Coronary artery (tissue), 2 donors: ENCODE measurements around the gene FSCN2.

Experiments
- DNase-seq: peaks from one replicate; pipeline ENCODE4 v3.0.0-alpha.2; 2017; ENCODE audit warnings: low spot score
- H3K27ac ChIP-seq, 2 donors: fragments of 200-600 bp; sonication (generic); one replicate each; pipeline ENCODE4 v1.5.1; 2016 to 2019
- H3K4me3 ChIP-seq: fragments of 200-600 bp; sonication (generic); 2 replicates; pipeline ENCODE4 v1.5.1; 2016; ENCODE audit warnings: mild to moderate bottlenecking, moderate library complexity
- CTCF ChIP-seq: fragments of 200-600 bp; sonication (generic); IDR thresholded peaks from one replicate; pipeline ENCODE4 v1.5.1; 2019; ENCODE audit warnings: antibody characterized with exemption

The FSCN2 gene

DNA sequence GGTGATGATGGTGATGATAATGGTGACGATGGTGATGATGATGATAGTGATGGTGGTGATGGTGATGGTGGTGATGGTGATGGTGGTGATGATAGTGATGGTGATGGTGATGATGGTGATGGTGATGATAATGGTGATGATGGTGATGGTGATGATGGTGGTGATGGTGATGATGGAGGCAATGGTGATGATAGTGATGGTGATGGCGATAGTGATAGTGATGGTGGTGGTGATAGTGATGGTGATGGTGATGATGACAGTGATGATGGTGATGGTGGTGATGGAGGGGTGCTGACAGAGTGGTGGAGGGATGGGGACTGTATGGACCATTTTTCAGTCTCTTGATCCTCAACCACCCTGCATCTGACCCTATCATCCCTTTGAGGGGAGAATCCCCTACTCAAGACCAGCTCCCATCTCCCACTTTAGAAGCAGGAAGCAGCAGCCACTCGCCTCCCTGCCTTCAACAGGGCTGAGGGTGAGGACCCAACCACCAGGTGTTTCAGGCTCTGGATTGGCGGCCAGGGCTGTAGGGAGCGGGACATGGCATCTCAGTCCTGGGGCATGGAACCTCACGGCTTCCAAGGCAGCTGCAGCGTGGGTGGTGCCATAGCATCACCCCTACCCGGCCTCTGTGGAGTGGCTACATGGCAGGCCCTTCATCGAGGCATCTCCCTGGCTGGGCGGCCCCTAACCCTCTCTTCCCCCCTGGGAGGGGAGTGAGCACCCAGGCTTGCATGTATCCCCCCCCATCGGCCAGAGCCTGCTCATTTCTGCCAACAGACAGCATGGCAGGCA lies 4.5 kb downstream of the FSCN2 start:
- no peak overlapping the region for H3K27ac ChIP-seq
- no peak for DNase-seq
- TF ChIP-seq CTCF, result no peak
- no peak overlapping the region for H3K4me3 ChIP-seq

- H3K27ac ChIP-seq, result peak overlapping the region in 1 of 2 donors; percentile 32
- H3K4me3 ChIP-seq, result no peak overlapping the region
- TF ChIP-seq CTCF, result no peak
- DNase-seq, result no peak
Measured at GRCh38 chr17:81533339-81534141, 5.4 kb downstream of the FSCN2 start.

GRCh38 chr17:81534157-81535006 lies 6.2 kb downstream of the FSCN2 start:
- H3K27ac ChIP-seq, result peak overlapping the region in 1 of 2 donors; percentile 32
- no peak overlapping the region for H3K4me3 ChIP-seq
- DNase-seq, result no peak
- no peak for TF ChIP-seq CTCF

- no peak overlapping the region for H3K27ac ChIP-seq
- no peak for TF ChIP-seq CTCF
- no peak overlapping the region for H3K4me3 ChIP-seq
- no peak for DNase-seq
Measured at GRCh38 chr17:81535007-81535328, 6.8 kb downstream of the FSCN2 start.

- no peak overlapping the region for H3K27ac ChIP-seq
- H3K4me3 ChIP-seq, result no peak overlapping the region
- DNase-seq, result no peak
- no peak for TF ChIP-seq CTCF
Measured at GRCh38 chr17:81535480-81536298, 7.5 kb downstream of the FSCN2 start.
